HCT116 (cell line): Measurements from ENCODE around the gene COL5A1. TPM values are rescaled to one million over a fixed set of nuclear protein-coding genes. Genes with fewer than 3 reads are reported as not detected.

Experiments used
- ATAC-seq: fragments of 200-7000 bp; cut with Tn5 transposase; 2 replicates; pipeline ENCODE4 v1.9.1; 2020; ENCODE audit warnings: mild to moderate bottlenecking, moderate library complexity
- BruUV-seq: library from RNA; stranded (reverse); fragments of 400-500 nt; replicated peaks from 2 replicates; lab custom pipeline; 2021; lab: Mats Ljungman, UMichigan
- CTCF ChIA-PET: fragments of 300-600 bp; sonication (Branson Sonifier 250); formaldehyde crosslinking; loops from one replicate; lab custom pipeline; 2021; ENCODE audit warnings: antibody characterized with exemption; lab: Charles Lee
- POLR2A ChIA-PET: fragments of 300-600, 350-600 bp; sonication (Branson Sonifier 250); formaldehyde crosslinking; loops from one replicate; lab custom pipeline; 2021; ENCODE audit warnings: antibody characterized with exemption; lab: Charles Lee
- RAD21 ChIA-PET, 2 experiments: fragments of 300-600 bp; sonication (Branson Sonifier 250); formaldehyde crosslinking; loops; one replicate each; lab custom pipeline; 2023; ENCODE audit warnings: low total read pairs in 2 of 2; ENCODE audit not compliant: uncharacterized antibody in 2 of 2, unreplicated experiment in 2 of 2, low non-redundant PET in 1 of 2; lab: Charles Lee
- DNase-seq: peaks from one replicate; pipeline ENCODE4 v3.0.0-alpha.2; 2010; ENCODE audit warnings: low read depth, low spot score
- H2AFZ ChIP-seq: fragments of 200-600 bp; shearing (Covaris generic), sonication (generic); 2 replicates; pipeline ENCODE4 v1.6.1; 2017; ENCODE audit warnings: low read depth, mixed run types, mixed read lengths, antibody characterized with exemption, low read length; ENCODE audit not compliant: poor library complexity, severe bottlenecking
- H3K27ac ChIP-seq: 2 replicates; pipeline ENCODE4 v1.5.1; 2012; ENCODE audit warnings: low read depth, low read length
- H3K27me3 ChIP-seq: fragments of 200-600 bp; sonication (generic); 2 replicates; pipeline ENCODE4 v1.6.1; 2016; ENCODE audit warnings: mixed run types, low read length, mixed read lengths; ENCODE audit not compliant: insufficient read depth
- H3K36me3 ChIP-seq, 2 experiments: fragments of 200-500 bp in 1 of 2; fragments of 200-600 bp in 1 of 2; sonication (Bioruptor generic) in 1 of 2; sonication (generic) in 1 of 2; 2 replicates each; pipeline versions ENCODE4 v1.5.1 to v1.6.1; 2014 to 2016; ENCODE audit warnings: low read length in 2 of 2, inconsistent platforms in 1 of 2, mixed read lengths in 1 of 2, mixed run types in 1 of 2; ENCODE audit not compliant: insufficient read depth in 2 of 2, control insufficient read depth in 1 of 2
- H3K4me1 ChIP-seq, 2 experiments: fragments of 200-600 bp in 1 of 2; sonication (generic) in 1 of 2; 2 replicates each; pipeline versions ENCODE4 v1.5.1 to v1.6.1; 2012 to 2017; ENCODE audit warnings: low read length in 2 of 2, inconsistent platforms in 1 of 2, mild to moderate bottlenecking in 1 of 2, mixed read lengths in 1 of 2, mixed run types in 1 of 2, moderate library complexity in 1 of 2; ENCODE audit not compliant: insufficient read depth in 2 of 2, control insufficient read depth in 1 of 2
- H3K4me2 ChIP-seq: fragments of 200-600 bp; sonication (generic); 2 replicates; pipeline ENCODE4 v1.6.1; 2017; ENCODE audit warnings: mixed run types, low read length, mixed read lengths
- H3K4me3 ChIP-seq, 2 experiments: fragments of 200-600 bp in 1 of 2; sonication (generic) in 1 of 2; replicated peaks in 1 of 2; 2 replicates each; pipeline ENCODE4 v1.5.1; 2011 to 2016; ENCODE audit warnings: low read length in 2 of 2, control low read depth in 1 of 2, low read depth in 1 of 2, mild to moderate bottlenecking in 1 of 2, mixed read lengths in 1 of 2, mixed run types in 1 of 2
- H3K79me2 ChIP-seq: fragments of 200-600 bp; sonication (generic); 2 replicates; pipeline ENCODE4 v1.6.1; 2017; ENCODE audit warnings: mild to moderate bottlenecking, mixed run types, low read length, moderate library complexity, mixed read lengths; ENCODE audit not compliant: insufficient read depth
- H3K9ac ChIP-seq: fragments of 200-600 bp; sonication (generic); 2 replicates; pipeline ENCODE4 v1.6.1; 2016; ENCODE audit warnings: low read length, mixed read lengths
- H3K9me2 ChIP-seq: fragments of 200-600 bp; sonication (generic), shearing (Covaris generic); 2 replicates; pipeline ENCODE4 v1.6.1; 2017; ENCODE audit warnings: mixed run types, mild to moderate bottlenecking, moderate library complexity; ENCODE audit not compliant: insufficient read depth
- H3K9me3 ChIP-seq, 2 experiments: fragments of 200-500 bp in 1 of 2; fragments of 200-600 bp in 1 of 2; sonication (Bioruptor generic) in 1 of 2; sonication (generic) in 1 of 2; 2 replicates each; pipeline ENCODE4 v1.6.1; 2014 to 2017; ENCODE audit warnings: low read length in 2 of 2, mixed read lengths in 2 of 2, inconsistent platforms in 1 of 2, low read depth in 1 of 2, mild to moderate bottlenecking in 1 of 2, mixed run types in 1 of 2, moderate library complexity in 1 of 2; ENCODE audit not compliant: control insufficient read depth in 1 of 2, insufficient read depth in 1 of 2
- H4K20me1 ChIP-seq: fragments of 200-600 bp; sonication (generic), shearing (Covaris generic); 2 replicates; pipeline ENCODE4 v1.6.1; 2017; ENCODE audit warnings: mixed run types, mild to moderate bottlenecking, moderate library complexity; ENCODE audit not compliant: insufficient read depth
- CEBPB ChIP-seq: IDR thresholded peaks from 2 replicates; pipeline ENCODE4 v1.6.1; 2012; ENCODE audit warnings: low read depth
- EGR1 ChIP-seq: IDR thresholded peaks from 2 replicates; pipeline ENCODE4 v1.6.1; 2012; ENCODE audit warnings: low read depth
- FOSL1 ChIP-seq: IDR thresholded peaks from 2 replicates; pipeline ENCODE4 v1.6.1; 2012; ENCODE audit warnings: low read depth
- JUND ChIP-seq: IDR thresholded peaks from 2 replicates; pipeline ENCODE4 v1.6.1; 2012
- RAD21 ChIP-seq: IDR thresholded peaks from 2 replicates; pipeline ENCODE4 v1.6.1; 2012; ENCODE audit warnings: low read depth, mild to moderate bottlenecking
- SIN3A ChIP-seq: IDR thresholded peaks from 2 replicates; pipeline ENCODE4 v1.6.1; 2012; ENCODE audit warnings: low read depth
- SP1 ChIP-seq: IDR thresholded peaks from 2 replicates; pipeline ENCODE4 v1.6.1; 2012; ENCODE audit warnings: low read depth
- SRF ChIP-seq: IDR thresholded peaks from 2 replicates; pipeline ENCODE4 v1.6.1; 2012; ENCODE audit warnings: low read depth
- YY1 ChIP-seq: IDR thresholded peaks from 2 replicates; pipeline ENCODE4 v1.6.1; 2011; ENCODE audit warnings: low read length, low read depth, moderate library complexity, mild to moderate bottlenecking; ENCODE audit not compliant: insufficient replicate concordance; ENCODE audit errors: extremely low read depth
- ZFX ChIP-seq: fragments of 450-650 bp; IDR thresholded peaks from 2 replicates; pipeline ENCODE4 v1.6.1; 2017
- intact Hi-C: fragments of 100-400 bp; cut with micrococcal nuclease; formaldehyde crosslinking; loops from 2 replicates; pipeline ENCODE4 v1.10.0; 2022
- total RNA-seq: library from RNA; stranded (reverse); gene quantifications from one replicate; pipeline ENCODE4 v1.2.1, GENCODE V29; 2021; ENCODE audit not compliant: unreplicated experiment
- TF ChIP-seq, protein P1 (sequence below): IDR thresholded peaks from 2 replicates; pipeline ENCODE4 v1.6.1; 2011; ENCODE audit warnings: mild to moderate bottlenecking, low read length, moderate library complexity; ENCODE audit not compliant: insufficient replicate concordance; ENCODE audit errors: extremely low read depth
- TF ChIP-seq, protein P2 (sequence below): IDR thresholded peaks from 2 replicates; pipeline ENCODE4 v1.6.1; 2012; ENCODE audit warnings: low read depth
- TF ChIP-seq, protein P3 (sequence below): IDR thresholded peaks from 2 replicates; pipeline ENCODE4 v1.6.1; 2012

The COL5A1 gene
- total RNA-seq, 1 experiment from 2014 or later, result 0.30 TPM

DNA sequence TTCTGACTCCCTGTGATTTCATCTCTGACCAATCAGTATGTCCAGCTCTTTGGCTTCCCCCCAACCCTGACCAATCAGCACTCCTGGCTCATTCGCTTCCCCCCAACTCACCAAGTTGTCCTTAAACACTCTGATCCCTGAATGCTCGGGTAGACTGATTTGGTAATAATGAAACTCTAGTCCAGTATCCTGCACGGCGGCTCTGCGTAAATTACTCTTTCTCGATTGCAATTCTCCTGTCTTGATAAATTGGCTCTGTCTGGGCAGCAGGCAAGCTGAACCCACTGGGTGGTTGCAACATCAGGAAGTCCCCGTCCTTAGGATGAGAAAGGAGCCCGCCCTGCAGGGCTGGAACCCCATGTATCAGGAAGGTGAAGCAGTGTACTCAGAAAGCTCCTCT, 249.4 kb downstream of the COL5A1 start:
- peaks cover 9 to 12% of the 10 kb centered on the region in 2 experiments for H3K4me1 ChIP-seq
- H3K9ac ChIP-seq, result no peak overlapping the region
- no TSS peak for BruUV-seq
- no peaks in the 10 kb centered on the region for H4K20me1 ChIP-seq
- no peaks in the 10 kb centered on the region for H3K9me2 ChIP-seq
- H3K4me2 ChIP-seq, result no peak overlapping the region
- DNase-seq (no peak), ATAC-seq (no peak)
- intact Hi-C loops, result no loop called here
- ChIA-PET CTCF (no interaction called here), RAD21 (no interaction called here), POLR2A (no interaction called here)
- no peaks in the 10 kb centered on the region for H3K27me3 ChIP-seq
- no peak overlapping the region for H2AFZ ChIP-seq
- H3K4me3 ChIP-seq, result no peak overlapping the region
- H3K9me3 ChIP-seq, result no peaks in the 10 kb centered on the region
- TF ChIP-seq, protein P1, sequence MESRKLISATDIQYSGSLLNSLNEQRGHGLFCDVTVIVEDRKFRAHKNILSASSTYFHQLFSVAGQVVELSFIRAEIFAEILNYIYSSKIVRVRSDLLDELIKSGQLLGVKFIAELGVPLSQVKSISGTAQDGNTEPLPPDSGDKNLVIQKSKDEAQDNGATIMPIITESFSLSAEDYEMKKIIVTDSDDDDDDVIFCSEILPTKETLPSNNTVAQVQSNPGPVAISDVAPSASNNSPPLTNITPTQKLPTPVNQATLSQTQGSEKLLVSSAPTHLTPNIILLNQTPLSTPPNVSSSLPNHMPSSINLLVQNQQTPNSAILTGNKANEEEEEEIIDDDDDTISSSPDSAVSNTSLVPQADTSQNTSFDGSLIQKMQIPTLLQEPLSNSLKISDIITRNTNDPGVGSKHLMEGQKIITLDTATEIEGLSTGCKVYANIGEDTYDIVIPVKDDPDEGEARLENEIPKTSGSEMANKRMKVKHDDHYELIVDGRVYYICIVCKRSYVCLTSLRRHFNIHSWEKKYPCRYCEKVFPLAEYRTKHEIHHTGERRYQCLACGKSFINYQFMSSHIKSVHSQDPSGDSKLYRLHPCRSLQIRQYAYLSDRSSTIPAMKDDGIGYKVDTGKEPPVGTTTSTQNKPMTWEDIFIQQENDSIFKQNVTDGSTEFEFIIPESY, result no peak
- TF ChIP-seq YY1 (no peak), ZFX (no peak), RAD21 (no peak), EGR1 (no peak), SP1 (no peak), JUND (no peak), FOSL1 (no peak), CEBPB (no peak), SIN3A (no peak), SRF (no peak)
- TF ChIP-seq, protein P2, sequence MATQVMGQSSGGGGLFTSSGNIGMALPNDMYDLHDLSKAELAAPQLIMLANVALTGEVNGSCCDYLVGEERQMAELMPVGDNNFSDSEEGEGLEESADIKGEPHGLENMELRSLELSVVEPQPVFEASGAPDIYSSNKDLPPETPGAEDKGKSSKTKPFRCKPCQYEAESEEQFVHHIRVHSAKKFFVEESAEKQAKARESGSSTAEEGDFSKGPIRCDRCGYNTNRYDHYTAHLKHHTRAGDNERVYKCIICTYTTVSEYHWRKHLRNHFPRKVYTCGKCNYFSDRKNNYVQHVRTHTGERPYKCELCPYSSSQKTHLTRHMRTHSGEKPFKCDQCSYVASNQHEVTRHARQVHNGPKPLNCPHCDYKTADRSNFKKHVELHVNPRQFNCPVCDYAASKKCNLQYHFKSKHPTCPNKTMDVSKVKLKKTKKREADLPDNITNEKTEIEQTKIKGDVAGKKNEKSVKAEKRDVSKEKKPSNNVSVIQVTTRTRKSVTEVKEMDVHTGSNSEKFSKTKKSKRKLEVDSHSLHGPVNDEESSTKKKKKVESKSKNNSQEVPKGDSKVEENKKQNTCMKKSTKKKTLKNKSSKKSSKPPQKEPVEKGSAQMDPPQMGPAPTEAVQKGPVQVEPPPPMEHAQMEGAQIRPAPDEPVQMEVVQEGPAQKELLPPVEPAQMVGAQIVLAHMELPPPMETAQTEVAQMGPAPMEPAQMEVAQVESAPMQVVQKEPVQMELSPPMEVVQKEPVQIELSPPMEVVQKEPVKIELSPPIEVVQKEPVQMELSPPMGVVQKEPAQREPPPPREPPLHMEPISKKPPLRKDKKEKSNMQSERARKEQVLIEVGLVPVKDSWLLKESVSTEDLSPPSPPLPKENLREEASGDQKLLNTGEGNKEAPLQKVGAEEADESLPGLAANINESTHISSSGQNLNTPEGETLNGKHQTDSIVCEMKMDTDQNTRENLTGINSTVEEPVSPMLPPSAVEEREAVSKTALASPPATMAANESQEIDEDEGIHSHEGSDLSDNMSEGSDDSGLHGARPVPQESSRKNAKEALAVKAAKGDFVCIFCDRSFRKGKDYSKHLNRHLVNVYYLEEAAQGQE, result no peak
- TF ChIP-seq, protein P3, sequence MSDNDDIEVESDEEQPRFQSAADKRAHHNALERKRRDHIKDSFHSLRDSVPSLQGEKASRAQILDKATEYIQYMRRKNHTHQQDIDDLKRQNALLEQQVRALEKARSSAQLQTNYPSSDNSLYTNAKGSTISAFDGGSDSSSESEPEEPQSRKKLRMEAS, result no peak
- H3K36me3 ChIP-seq, result no peaks in the 10 kb centered on the region
- no peaks in the 10 kb centered on the region for H3K79me2 ChIP-seq
- H3K27ac ChIP-seq, result no peak overlapping the region
